PC-3 (cell line): ENCODE results near the gene ARHGAP40.

Experiments used
- CTCF ChIP-seq: fragments of 300-600 bp; sonication (generic); conservative IDR thresholded peaks from 2 replicates; pipeline ENCODE4 v1.5.1; 2017; ENCODE audit warnings: antibody characterized with exemption, low read depth, mild to moderate bottlenecking, low read length
- EZH2 ChIP-seq: fragments of 300-600 bp; sonication (generic); IDR thresholded peaks from one replicate; pipeline ENCODE4 v1.6.1; 2017; ENCODE audit warnings: antibody characterized with exemption, mild to moderate bottlenecking, low read length; ENCODE audit not compliant: unreplicated experiment
- EZH2phosphoT487 ChIP-seq: fragments of 300-600 bp; sonication (generic); IDR thresholded peaks from 2 replicates; pipeline ENCODE4 v1.6.1; 2018; ENCODE audit warnings: mild to moderate bottlenecking, antibody characterized with exemption, low read length, borderline replicate concordance

GRCh38 chr20:38624084-38624483, 22.5 kb downstream of the ARHGAP40 start:
- TF ChIP-seq EZH2 = no peak
- TF ChIP-seq CTCF = no peak
- no peak for TF ChIP-seq EZH2phosphoT487
